ENCODE data around the gene SEMA3F.

DNA sequence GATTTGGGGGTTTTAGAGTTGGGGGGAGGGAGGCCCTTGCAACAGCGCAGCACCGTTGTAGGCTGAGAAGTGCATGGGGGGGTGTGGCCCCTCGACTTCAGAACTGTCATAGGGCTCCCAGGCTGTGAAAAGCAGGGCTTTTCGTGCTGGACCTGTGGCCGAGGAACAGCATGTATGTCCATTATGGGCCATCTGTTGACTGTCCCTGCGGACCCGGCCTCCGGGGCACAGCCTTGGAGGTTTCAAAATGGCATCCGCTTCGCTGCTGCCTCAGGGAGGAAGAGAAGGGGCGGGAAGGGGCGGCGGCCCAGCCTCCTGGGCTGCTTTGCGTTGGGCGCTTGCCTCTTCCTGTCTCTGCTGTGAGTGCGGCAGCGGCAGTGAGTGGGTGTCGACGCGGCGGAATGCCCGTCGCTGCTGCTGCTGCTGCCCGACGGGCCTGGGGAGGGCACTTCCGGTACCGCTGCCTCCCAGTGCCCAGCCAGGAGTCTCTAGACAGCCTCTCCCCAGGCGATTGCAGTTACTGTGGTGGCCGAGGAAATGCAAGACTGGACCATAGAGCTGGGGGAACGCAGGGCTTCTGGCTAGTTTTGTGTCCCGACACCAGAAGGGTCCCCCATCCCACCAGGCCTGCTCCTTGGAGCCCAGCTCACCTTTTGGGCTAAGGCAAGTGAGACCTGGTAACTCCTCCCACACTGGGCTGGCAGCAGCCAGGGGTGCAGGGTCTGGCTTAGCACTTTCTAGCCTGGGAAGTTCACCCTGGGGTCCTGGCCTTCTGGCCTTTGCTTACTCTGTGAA, 82.8 kb downstream of the SEMA3F start:
- TF ChIP-seq, protein P1, sequence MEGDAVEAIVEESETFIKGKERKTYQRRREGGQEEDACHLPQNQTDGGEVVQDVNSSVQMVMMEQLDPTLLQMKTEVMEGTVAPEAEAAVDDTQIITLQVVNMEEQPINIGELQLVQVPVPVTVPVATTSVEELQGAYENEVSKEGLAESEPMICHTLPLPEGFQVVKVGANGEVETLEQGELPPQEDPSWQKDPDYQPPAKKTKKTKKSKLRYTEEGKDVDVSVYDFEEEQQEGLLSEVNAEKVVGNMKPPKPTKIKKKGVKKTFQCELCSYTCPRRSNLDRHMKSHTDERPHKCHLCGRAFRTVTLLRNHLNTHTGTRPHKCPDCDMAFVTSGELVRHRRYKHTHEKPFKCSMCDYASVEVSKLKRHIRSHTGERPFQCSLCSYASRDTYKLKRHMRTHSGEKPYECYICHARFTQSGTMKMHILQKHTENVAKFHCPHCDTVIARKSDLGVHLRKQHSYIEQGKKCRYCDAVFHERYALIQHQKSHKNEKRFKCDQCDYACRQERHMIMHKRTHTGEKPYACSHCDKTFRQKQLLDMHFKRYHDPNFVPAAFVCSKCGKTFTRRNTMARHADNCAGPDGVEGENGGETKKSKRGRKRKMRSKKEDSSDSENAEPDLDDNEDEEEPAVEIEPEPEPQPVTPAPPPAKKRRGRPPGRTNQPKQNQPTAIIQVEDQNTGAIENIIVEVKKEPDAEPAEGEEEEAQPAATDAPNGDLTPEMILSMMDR (IDR thresholded peaks at IDR 0.05; ENCODE audit: low read depth, low read length): no peak
- no peak for TF ChIP-seq EZH2phosphoT487 (IDR thresholded peaks at IDR 0.05; ENCODE audit: low read depth)
